ENCODE results near the gene WBP2. TPM values are rescaled to one million over a fixed set of nuclear protein-coding genes. Genes with fewer than 3 reads are reported as not detected.

WBP2 gene
- total RNA-seq, 2 experiments from 2014 or later, result 98.5 to 114 TPM

DNA sequence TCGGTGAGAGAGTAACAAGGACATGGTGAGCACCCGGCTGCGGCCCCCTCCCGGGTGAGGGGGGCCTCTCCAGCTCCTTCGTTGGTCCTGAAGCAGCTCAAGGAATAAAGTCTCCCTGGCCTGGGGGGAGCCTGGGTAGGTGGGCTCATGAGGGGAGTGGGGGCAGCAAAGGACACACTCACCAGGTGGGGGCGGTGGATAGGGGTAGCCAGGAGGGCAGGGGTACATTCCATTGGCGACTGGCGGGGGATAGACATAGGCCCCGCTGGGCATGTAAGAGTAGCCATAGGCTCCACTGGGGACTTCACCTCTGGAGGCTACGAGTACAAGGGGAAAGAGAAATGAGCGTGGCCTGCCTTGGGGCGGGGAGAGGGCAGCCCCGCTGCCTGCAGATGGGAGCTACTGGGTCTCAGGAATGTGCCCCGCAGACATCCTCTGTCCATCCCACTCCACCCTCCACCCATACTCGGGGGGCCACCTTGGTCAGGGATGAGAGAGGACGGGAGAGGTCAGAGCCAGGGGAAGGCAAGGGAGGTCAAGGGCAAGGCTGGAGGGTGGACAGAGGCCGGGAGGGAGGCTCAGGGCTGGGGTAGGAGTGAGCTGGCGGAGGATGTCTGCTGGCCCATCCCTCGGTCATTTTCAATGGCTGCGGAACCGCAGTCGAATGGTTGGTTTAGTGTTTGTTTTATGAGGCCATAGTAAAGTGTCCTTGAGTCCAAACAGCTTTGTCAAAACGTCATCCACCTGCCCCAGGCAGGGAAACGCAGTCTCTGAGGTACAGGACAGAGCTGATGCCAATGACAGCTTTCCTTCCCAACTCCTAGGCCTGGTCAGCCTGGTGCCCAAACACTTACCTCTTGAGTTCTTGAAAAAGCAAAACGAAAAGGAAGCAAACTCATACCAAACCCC is 7.3 kb downstream of the WBP2 start:
- Histone ChIP-seq H3K27ac (ENCODE audit: low read depth in 1 of 2, low read length in 2 of 2) (no peak overlapping the region), H3K4me1 (ENCODE audit: insufficient read depth, low read length) (peaks cover 47% of the 10 kb centered on the region), H3K4me3 (ENCODE audit: low read length) (no peak overlapping the region), H3K9me3 (ENCODE audit: control insufficient read depth in 1 of 2, insufficient read depth in 1 of 2, low read length in 2 of 2) (no peaks in the 10 kb centered on the region), H3K36me3 (ENCODE audit: insufficient read depth, low read length) (peaks cover 62% of the 10 kb centered on the region), H3K27me3 (ENCODE audit: control insufficient read depth in 1 of 2, insufficient read depth in 2 of 2, low read length in 2 of 2) (no peaks in the 10 kb centered on the region)
- peaks cover 76% of the 10 kb centered on the region for H3K36me3 Mint-ChIP-seq (ENCODE audit: low read depth)
- peak overlapping the region; percentile 75 for H3K4me3 Mint-ChIP-seq
- no peaks in the 10 kb centered on the region for H3K9me3 Mint-ChIP-seq
- no peaks in the 10 kb centered on the region for H3K27me3 Mint-ChIP-seq
- TF ChIP-seq, protein P1, sequence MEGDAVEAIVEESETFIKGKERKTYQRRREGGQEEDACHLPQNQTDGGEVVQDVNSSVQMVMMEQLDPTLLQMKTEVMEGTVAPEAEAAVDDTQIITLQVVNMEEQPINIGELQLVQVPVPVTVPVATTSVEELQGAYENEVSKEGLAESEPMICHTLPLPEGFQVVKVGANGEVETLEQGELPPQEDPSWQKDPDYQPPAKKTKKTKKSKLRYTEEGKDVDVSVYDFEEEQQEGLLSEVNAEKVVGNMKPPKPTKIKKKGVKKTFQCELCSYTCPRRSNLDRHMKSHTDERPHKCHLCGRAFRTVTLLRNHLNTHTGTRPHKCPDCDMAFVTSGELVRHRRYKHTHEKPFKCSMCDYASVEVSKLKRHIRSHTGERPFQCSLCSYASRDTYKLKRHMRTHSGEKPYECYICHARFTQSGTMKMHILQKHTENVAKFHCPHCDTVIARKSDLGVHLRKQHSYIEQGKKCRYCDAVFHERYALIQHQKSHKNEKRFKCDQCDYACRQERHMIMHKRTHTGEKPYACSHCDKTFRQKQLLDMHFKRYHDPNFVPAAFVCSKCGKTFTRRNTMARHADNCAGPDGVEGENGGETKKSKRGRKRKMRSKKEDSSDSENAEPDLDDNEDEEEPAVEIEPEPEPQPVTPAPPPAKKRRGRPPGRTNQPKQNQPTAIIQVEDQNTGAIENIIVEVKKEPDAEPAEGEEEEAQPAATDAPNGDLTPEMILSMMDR (IDR thresholded peaks at IDR 0.05), result no peak
- intact Hi-C loops (cut with DNase I, micrococcal nuclease), result loop anchor here in 1 of 2 experiments (1.0 to 5.0 kb wide), 2 partner anchors 71 to 95 kb away; a partner anchor contains a TSS
- peak overlapping the region; percentile 79 for H3K27ac Mint-ChIP-seq
- H3K4me1 Mint-ChIP-seq (ENCODE audit: low read depth), result peaks cover 26% of the 10 kb centered on the region
- ChIA-PET CTCF (interaction anchor here (0.9 to 3.7 kb wide), 8 partner anchors 10 to 94 kb away, joined by 3 to 18 read pairs (median 4); no protein-coding TSS in a partner anchor), POLR2A (interaction anchor here (0.6 to 4.5 kb wide), 9 partner anchors 6 to 94 kb away, joined by 3 to 125 read pairs (median 3); partner anchors contain the start of gene WBP2)
- ATAC-seq (ENCODE audit: poor library complexity) (no peak), DNase-seq (peak in 1 of 14 experiments; percentile 28)

DNA sequence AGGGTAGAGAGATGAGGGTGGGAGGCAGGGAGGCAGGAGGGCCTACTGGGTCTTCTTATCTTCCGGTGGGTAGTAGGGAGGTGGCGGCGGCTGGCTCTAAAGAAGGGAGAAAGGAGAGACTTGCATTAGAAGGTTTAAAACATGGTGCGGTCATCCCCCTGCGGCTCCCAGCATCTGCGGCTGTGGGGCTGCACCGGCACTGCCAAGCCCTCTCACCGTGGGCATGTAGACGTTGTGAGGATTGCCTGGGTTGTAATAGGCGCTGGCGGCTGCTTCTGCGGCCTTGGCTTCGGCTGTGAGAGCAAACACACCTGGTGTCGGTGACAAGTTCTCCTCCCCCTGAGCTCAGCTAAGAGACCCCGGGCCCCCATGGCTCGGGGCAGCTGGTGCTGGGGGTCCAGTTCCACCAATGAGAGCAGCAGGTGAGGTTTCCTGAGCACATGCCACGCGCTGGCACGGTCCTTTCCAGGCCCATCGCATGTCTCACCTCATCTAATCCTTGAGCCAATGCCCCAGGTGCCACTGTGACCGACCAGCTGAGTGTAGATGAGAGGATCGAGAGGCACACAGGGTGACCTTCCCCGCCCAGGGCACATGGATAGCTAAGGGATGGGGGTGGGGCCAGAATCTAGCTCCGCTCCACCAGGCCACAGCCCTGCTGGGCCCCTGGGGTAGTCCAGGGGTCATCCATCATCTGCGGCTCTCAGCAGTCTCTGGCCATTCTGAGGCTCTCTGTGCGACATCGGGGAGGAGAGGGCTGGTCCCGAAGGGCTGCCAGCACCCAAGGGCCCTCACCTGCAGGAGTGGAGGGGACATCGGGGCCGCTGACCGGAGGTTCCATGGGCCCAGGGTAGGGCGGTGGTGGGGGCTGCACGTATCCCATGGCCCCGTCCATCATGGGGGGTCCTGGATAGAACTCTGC is 8.2 kb downstream of the WBP2 start:
- ATAC-seq (ENCODE audit: poor library complexity) (no peak), DNase-seq (peak in 1 of 14 experiments; percentile 27)
- Mint-ChIP-seq H3K36me3 (ENCODE audit: low read depth) (peaks cover 80% of the 10 kb centered on the region), H3K4me1 (ENCODE audit: low read depth) (peaks cover 26% of the 10 kb centered on the region), H3K4me3 (peak overlapping the region; percentile 38), H3K27me3 (no peaks in the 10 kb centered on the region), H3K27ac (no peak overlapping the region), H3K9me3 (no peaks in the 10 kb centered on the region)
- Histone ChIP-seq H3K4me1 (ENCODE audit: insufficient read depth, low read length) (peaks cover 56% of the 10 kb centered on the region), H3K27me3 (ENCODE audit: control insufficient read depth in 1 of 2, insufficient read depth in 2 of 2, low read length in 2 of 2) (no peaks in the 10 kb centered on the region), H3K4me3 (ENCODE audit: low read length) (no peak overlapping the region), H3K9me3 (ENCODE audit: control insufficient read depth in 1 of 2, insufficient read depth in 1 of 2, low read length in 2 of 2) (no peaks in the 10 kb centered on the region), H3K36me3 (ENCODE audit: insufficient read depth, low read length) (peaks cover 66% of the 10 kb centered on the region), H3K27ac (ENCODE audit: low read depth in 1 of 2, low read length in 2 of 2) (no peak overlapping the region)
- CTCF ChIA-PET, result interaction anchor here (0.9 to 3.7 kb wide), 7 partner anchors 11 to 93 kb away, joined by 3 to 18 read pairs (median 3); no protein-coding TSS in a partner anchor
- intact Hi-C loops (cut with DNase I, micrococcal nuclease), result loop anchor here in 1 of 2 experiments (5.0 kb wide), 1 partner anchor 70 kb away; a partner anchor contains a TSS
- TF ChIP-seq, protein P1 (IDR thresholded peaks at IDR 0.05), result no peak
- POLR2A ChIA-PET, result interaction anchor here (0.6 to 4.5 kb wide), 8 partner anchors 7 to 93 kb away, joined by 3 to 125 read pairs (median 4); partner anchors contain the start of genes UNK and WBP2

Measured in CD4-positive, alpha-beta T cell (primary cell).